Activated naive CD8-positive, alpha-beta T cell treated with anti-CD3 and anti-CD28 coated beads, Interleukin-2, amount 50 U/mL, for 24 hours (primary cell): ENCODE results near the gene SIX2.
A peak's percentile ranks its signal among the peaks of the same experiment; 100 is the strongest.

ENCODE experiments used
- ATAC-seq: fragments of 150-1000 bp; cut with Tn5 transposase; one replicate; pipeline ENCODE4 v1.10.0; 2021
- DNase-seq: peaks from one replicate; pipeline ENCODE4 v3.0.0; 2021
- H3K27ac Mint-ChIP-seq: one replicate; pipeline ENCODE4 v1.8.0; 2021; ENCODE audit warnings: mild to moderate bottlenecking, mixed read lengths
- H3K27me3 Mint-ChIP-seq: one replicate; pipeline ENCODE4 v1.8.0; 2021; ENCODE audit warnings: mixed read lengths
- H3K36me3 Mint-ChIP-seq: one replicate; pipeline ENCODE4 v1.8.0; 2021; ENCODE audit warnings: low read depth, mixed read lengths
- H3K4me1 Mint-ChIP-seq: one replicate; pipeline ENCODE4 v1.8.0; 2021; ENCODE audit warnings: mixed read lengths
- H3K4me3 Mint-ChIP-seq: one replicate; pipeline ENCODE4 v1.8.0; 2021; ENCODE audit warnings: mild to moderate bottlenecking, moderate library complexity, mixed read lengths
- H3K9me3 Mint-ChIP-seq: one replicate; pipeline ENCODE4 v1.8.0; 2021; ENCODE audit warnings: mixed read lengths

Gene SIX2

DNA sequence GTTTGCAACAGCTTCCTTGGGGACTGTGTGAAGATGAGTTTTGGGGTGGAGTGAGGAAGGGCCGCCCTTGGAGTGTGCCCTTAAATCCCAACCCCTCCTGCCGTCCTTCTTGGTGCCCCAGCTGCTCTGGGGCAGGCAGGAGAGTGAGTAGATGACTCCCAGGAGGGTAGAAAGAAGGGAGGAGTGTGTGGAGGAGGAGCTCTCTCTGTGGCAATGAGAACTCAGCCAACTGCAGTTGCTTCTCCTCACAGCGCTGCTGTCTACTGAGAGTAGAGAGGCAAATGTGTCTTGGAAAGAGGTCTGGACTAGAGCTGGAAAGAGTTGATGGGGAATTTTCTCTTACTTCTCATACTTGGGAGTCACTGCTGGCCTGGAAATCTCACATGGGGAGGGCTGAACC lies 21.8 kb upstream of the SIX2 start:
- Mint-ChIP-seq H3K27me3 (peaks cover 5% of the 10 kb centered on the region), H3K36me3 (no peaks in the 10 kb centered on the region), H3K27ac (no peak overlapping the region), H3K9me3 (no peaks in the 10 kb centered on the region), H3K4me1 (no peaks in the 10 kb centered on the region), H3K4me3 (no peak overlapping the region)
- DNase-seq (no peak), ATAC-seq (no peak)

DNA sequence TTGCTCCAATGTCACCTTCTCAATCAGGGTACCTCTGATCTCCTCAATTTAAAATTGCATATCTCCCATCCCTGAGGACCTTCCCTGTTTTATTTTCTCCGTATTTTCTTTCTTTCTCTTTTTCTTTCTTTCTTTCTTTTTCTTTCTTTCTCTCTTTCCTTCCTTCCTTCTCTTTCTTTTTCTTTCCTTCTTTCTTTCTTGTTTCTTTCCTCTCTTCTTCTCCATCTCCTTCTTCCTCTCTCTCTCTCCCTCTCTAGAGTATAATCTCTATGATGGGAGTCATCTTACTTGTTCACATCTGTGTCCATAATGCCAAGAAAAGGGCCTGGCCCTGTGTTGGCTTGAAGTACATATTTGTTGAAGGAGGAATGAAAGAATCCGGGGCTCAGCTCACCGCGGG lies 21.3 kb upstream of the SIX2 start:
- H3K4me3 Mint-ChIP-seq: no peak overlapping the region
- no peaks in the 10 kb centered on the region for H3K9me3 Mint-ChIP-seq

DNA sequence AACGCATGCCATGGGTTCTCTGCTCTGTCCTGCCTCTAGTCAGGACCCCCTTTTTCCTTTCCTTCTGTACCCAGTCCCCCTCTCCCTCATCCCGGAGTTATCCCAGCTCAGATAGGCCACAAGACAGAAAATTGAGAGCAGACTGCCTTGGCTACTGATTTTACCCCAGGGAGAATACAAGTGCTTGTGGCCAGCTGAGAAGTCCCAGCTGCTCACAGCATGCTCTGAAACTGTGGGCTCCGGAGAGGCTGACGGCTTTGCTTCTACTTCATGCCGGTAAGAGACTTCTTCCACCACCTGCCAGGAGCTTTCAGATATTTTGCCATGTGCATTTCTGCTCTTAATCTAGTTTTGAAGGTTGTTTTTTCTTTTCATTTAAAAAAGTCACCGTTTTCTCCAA lies 20.0 kb upstream of the SIX2 start:
- H3K27ac Mint-ChIP-seq: no peak overlapping the region
- H3K36me3 Mint-ChIP-seq: no peaks in the 10 kb centered on the region
- ATAC-seq (no peak), DNase-seq (no peak)
- no peaks in the 10 kb centered on the region for H3K4me1 Mint-ChIP-seq
- no peak overlapping the region for H3K4me3 Mint-ChIP-seq
- no peaks in the 10 kb centered on the region for H3K9me3 Mint-ChIP-seq
- peaks cover 5% of the 10 kb centered on the region for H3K27me3 Mint-ChIP-seq

More for the DNA sequence above, 21.3 kb upstream of the SIX2 start:
- Mint-ChIP-seq H3K27me3 (peaks cover 5% of the 10 kb centered on the region), H3K27ac (no peak overlapping the region), H3K36me3 (no peaks in the 10 kb centered on the region), H3K4me1 (no peaks in the 10 kb centered on the region)
- DNase-seq: no peak
- no peak for ATAC-seq

DNA sequence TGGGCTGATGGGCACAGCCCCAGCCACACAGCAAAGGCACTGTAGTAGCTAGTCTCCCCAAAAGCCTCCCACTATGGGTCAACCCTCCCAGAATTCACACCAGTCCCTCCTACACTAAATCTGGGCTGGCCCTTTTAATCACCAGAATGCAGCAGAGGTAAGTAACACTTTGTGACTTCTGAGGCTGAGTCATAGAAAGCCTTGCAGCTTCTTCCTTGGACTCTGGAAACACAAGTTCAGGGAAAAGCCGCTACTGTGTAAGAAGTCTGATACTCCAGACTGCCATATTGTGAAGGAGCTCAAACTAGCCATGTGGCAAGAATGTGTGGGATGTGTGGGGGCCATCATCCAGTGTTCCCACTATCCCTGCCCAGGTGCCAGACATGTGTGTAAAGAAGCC lies 19.0 kb upstream of the SIX2 start:
- no peak for DNase-seq

DNA sequence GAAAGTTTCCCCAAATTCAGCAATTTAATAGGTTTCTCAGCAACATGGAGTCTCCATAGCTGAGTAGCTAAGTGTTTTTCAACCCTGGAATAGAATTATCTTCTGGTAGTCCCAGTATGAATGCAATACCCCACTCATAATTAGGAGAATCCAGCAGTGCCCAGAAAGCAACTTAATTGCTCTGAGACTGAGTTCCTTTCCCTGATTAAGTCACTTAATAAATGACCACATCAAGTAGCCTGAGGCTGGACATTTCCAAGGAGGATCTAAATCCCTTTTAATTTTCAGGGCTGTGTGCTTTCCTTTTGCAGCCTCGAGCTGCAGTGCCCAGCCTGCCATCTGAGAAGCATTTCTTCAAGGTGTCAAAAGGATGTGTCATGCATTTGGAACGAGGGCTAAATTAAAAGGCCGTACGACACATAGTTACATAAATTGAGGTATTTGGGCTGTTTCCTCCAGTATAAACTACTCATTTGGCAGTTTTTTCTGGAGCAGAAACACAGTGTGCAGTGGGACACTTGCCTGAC lies 17.7 kb upstream of the SIX2 start:
- Mint-ChIP-seq H3K36me3 (no peaks in the 10 kb centered on the region), H3K4me3 (no peak overlapping the region)

More for the DNA sequence above, 19.0 kb upstream of the SIX2 start:
- no peaks in the 10 kb centered on the region for H3K36me3 Mint-ChIP-seq
- peaks cover 3% of the 10 kb centered on the region for H3K27me3 Mint-ChIP-seq
- no peak overlapping the region for H3K4me3 Mint-ChIP-seq
- no peak overlapping the region for H3K27ac Mint-ChIP-seq
- ATAC-seq: no peak
- H3K9me3 Mint-ChIP-seq: no peaks in the 10 kb centered on the region
- no peaks in the 10 kb centered on the region for H3K4me1 Mint-ChIP-seq

DNA sequence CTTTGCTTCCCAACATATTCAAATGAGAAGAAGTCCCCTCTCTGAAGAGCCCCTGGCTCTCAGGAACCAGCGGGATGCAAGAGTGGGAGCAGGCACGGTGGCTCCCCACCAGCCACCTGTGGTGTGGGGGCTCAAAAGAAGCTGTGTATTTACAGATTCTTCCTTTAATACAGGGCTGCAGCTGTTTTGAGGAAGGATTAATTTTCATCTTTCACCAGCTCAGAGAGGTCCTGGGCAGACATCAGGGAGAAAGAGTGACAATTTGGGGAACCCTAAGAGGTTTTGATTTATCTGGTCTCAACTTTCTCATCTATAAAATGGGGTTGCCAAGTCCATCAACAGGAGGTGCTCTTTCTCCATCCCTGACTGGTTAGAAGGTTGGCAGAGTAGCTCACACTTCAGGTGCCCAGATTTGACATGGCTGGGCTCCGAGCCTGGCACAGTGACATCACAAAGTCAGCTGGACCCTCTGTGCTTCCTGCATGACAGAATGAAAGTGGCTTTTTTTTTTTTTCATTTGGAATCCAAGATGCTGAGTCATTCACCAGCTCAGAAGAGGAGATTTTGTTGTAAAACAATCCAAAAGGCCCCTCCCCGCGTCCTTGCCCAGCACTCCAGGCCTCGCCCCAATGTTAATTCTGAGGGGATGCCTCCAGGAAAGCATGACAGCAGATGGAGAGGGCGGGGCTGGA lies 15.5 kb upstream of the SIX2 start:
- H3K4me3 Mint-ChIP-seq: no peak overlapping the region
- no peak for ATAC-seq

More for the DNA sequence above, 17.7 kb upstream of the SIX2 start:
- H3K27ac Mint-ChIP-seq: no peak overlapping the region
- H3K9me3 Mint-ChIP-seq: no peaks in the 10 kb centered on the region
- no peak for DNase-seq
- no peak for ATAC-seq
- peaks cover 6% of the 10 kb centered on the region for H3K27me3 Mint-ChIP-seq
- no peaks in the 10 kb centered on the region for H3K4me1 Mint-ChIP-seq

GRCh38 chr2:45024097-45024496 lies 14.8 kb upstream of the SIX2 start:
- DNase-seq: no peak
- no peak overlapping the region for H3K27ac Mint-ChIP-seq
- H3K27me3 Mint-ChIP-seq: peaks cover 5% of the 10 kb centered on the region
- H3K4me1 Mint-ChIP-seq: no peaks in the 10 kb centered on the region
- ATAC-seq: no peak
- no peaks in the 10 kb centered on the region for H3K9me3 Mint-ChIP-seq
- H3K36me3 Mint-ChIP-seq: no peaks in the 10 kb centered on the region
- H3K4me3 Mint-ChIP-seq: no peak overlapping the region

More for the DNA sequence above, 15.5 kb upstream of the SIX2 start:
- Mint-ChIP-seq H3K4me1 (no peaks in the 10 kb centered on the region), H3K9me3 (no peaks in the 10 kb centered on the region), H3K36me3 (no peaks in the 10 kb centered on the region), H3K27me3 (peaks cover 3% of the 10 kb centered on the region), H3K27ac (no peak overlapping the region)
- DNase-seq: no peak

DNA sequence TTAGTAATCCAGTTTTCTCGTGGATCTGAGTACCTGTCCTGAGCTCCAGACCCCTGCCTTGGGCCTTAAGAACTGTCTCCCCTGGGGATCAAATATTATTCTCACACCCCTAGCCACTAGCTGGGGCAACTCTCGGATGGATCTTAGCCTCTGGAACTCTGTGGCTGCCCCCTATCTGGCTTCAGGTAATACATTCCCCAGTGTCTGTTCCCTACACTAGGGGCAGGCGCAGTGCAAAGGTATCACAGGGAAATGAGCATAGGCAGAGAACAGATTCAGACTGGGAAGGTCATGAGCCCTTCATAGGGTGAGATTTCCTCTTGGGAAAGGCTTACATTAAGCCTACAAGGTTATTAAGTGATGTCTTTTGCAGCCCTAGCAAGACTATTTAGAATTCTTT lies 11.2 kb upstream of the SIX2 start:
- Mint-ChIP-seq H3K27me3 (peaks cover 20% of the 10 kb centered on the region), H3K27ac (no peak overlapping the region), H3K4me1 (no peaks in the 10 kb centered on the region), H3K36me3 (no peaks in the 10 kb centered on the region), H3K9me3 (no peaks in the 10 kb centered on the region), H3K4me3 (no peak overlapping the region)
- ATAC-seq (no peak), DNase-seq (no peak)

DNA sequence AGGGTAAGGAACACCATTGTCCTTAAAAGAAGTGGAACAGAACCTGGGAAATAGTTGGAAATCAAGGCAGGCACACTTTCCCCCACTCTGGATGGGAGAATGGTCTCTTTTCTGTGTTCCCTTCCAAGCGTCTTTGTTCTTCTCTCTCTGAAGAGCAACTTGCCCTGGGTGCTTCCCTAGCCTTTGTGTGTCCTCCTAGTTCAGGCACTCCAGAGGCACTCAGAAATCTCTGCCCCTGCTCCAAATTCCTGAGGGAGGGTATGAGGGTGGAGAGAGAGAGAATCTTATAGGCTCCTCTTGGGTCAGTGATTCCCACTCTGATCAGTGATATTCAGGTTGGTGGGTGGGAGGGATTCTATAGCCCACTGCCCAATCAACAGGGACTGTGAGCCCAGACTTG lies 8.8 kb upstream of the SIX2 start:
- H3K36me3 Mint-ChIP-seq: no peaks in the 10 kb centered on the region
- H3K9me3 Mint-ChIP-seq: no peaks in the 10 kb centered on the region
- H3K27me3 Mint-ChIP-seq: peaks cover 32% of the 10 kb centered on the region
- DNase-seq (no peak), ATAC-seq (no peak)
- peaks cover 1% of the 10 kb centered on the region for H3K4me1 Mint-ChIP-seq
- no peak overlapping the region for H3K27ac Mint-ChIP-seq
- no peak overlapping the region for H3K4me3 Mint-ChIP-seq

DNA sequence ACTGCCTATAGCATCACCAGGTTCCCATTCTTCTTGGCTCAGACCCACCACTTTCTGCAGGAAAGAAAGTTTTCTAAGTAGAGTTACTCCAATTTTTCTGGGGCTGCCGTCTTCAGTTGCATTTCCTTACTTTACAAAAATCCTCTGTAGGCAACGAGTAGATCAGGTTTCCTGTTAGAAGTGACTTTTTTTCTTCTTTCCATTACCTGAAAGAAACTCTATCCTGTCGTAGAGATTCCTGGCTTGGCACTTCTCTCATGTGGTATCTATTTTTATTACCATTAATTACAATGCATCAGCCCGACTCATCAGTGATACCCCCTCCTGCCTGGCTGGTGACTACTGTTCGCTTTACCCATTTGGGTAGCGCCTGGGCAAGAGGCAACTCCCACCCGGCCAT lies 5.6 kb upstream of the SIX2 start:
- no peak for ATAC-seq
- DNase-seq: no peak
- H3K27ac Mint-ChIP-seq: no peak overlapping the region
- H3K4me3 Mint-ChIP-seq: no peak overlapping the region
- H3K4me1 Mint-ChIP-seq: peaks cover 7% of the 10 kb centered on the region
- H3K36me3 Mint-ChIP-seq: no peaks in the 10 kb centered on the region
- no peaks in the 10 kb centered on the region for H3K9me3 Mint-ChIP-seq
- H3K27me3 Mint-ChIP-seq: peaks cover 60% of the 10 kb centered on the region

GRCh38 chr2:45014016-45014702 lies 4.9 kb upstream of the SIX2 start:
- no peak overlapping the region for H3K4me3 Mint-ChIP-seq
- ATAC-seq: peak; percentile 38
- H3K27ac Mint-ChIP-seq: no peak overlapping the region
- H3K9me3 Mint-ChIP-seq: no peaks in the 10 kb centered on the region
- DNase-seq: peak; percentile 47
- H3K36me3 Mint-ChIP-seq: no peaks in the 10 kb centered on the region
- peaks cover 66% of the 10 kb centered on the region for H3K27me3 Mint-ChIP-seq
- H3K4me1 Mint-ChIP-seq: peaks cover 10% of the 10 kb centered on the region

GRCh38 chr2:45013229-45014015 lies 4.2 kb upstream of the SIX2 start:
- no peaks in the 10 kb centered on the region for H3K36me3 Mint-ChIP-seq
- no peak for DNase-seq
- ATAC-seq: no peak
- H3K27ac Mint-ChIP-seq: no peak overlapping the region
- H3K4me1 Mint-ChIP-seq: peaks cover 14% of the 10 kb centered on the region
- no peak overlapping the region for H3K4me3 Mint-ChIP-seq
- peaks cover 66% of the 10 kb centered on the region for H3K27me3 Mint-ChIP-seq
- no peaks in the 10 kb centered on the region for H3K9me3 Mint-ChIP-seq

DNA sequence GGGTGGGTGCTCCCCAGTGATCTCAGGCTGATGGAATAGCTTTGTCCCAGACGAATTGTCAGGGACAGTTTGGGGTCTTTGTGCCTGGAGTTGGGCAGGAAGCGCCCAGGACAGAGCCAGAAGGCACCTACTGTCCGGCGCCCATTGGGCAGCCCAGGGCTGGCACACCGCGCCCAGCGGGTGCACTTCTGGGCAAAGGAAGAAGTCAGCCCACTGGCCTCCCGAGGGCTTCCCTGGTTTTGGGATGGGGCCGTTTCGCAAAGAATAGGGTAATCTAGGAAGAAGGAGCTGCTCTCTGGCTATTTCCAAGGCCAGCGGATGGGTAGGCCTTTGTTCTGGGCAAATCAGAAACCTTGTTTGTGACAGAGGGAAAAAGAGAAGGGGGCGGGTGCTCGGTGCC lies 3.5 kb upstream of the SIX2 start:
- no peak overlapping the region for H3K27ac Mint-ChIP-seq
- ATAC-seq (no peak), DNase-seq (no peak)
- peaks cover 18% of the 10 kb centered on the region for H3K4me1 Mint-ChIP-seq
- no peak overlapping the region for H3K4me3 Mint-ChIP-seq
- no peaks in the 10 kb centered on the region for H3K36me3 Mint-ChIP-seq
- no peaks in the 10 kb centered on the region for H3K9me3 Mint-ChIP-seq
- peaks cover 68% of the 10 kb centered on the region for H3K27me3 Mint-ChIP-seq

- no peak overlapping the region for H3K27ac Mint-ChIP-seq
- no peaks in the 10 kb centered on the region for H3K36me3 Mint-ChIP-seq
- H3K4me3 Mint-ChIP-seq: no peak overlapping the region
- peaks cover 18% of the 10 kb centered on the region for H3K4me1 Mint-ChIP-seq
- peaks cover 74% of the 10 kb centered on the region for H3K27me3 Mint-ChIP-seq
- no peak for ATAC-seq
- no peaks in the 10 kb centered on the region for H3K9me3 Mint-ChIP-seq
- no peak for DNase-seq
These were observed 2.7 kb upstream of the SIX2 start for GRCh38 chr2:45011621-45012602.
